GM19193 (cell line): ENCODE results near the gene EIF2AK3.

Source experiments
- POLR2A ChIP-seq: IDR thresholded peaks from 4 replicates; pipeline ENCODE4 v1.6.1; 2011; ENCODE audit not compliant: insufficient read depth, insufficient read length; ENCODE audit errors: extremely low read depth

EIF2AK3 gene

DNA sequence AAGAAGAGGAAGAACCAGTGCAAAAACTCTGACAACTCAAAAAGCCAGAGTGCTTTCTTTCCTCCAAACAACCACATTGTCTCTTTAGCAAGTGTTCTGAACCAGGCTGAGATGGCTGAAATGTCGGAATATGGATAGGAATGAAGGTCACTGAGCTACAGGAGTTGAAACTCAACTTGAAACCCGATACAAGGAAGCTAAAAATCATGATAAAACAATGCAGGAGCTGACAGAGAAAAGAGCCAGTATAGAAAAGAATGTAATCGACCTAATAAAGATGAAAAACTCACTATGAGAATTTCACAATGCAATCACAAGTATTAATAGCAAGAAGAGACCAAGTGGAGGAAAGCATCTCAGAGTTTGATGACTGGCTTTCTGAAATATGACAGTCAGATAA, 15.0 kb upstream of the EIF2AK3 start:
- TF ChIP-seq POLR2A, result no peak

DNA sequence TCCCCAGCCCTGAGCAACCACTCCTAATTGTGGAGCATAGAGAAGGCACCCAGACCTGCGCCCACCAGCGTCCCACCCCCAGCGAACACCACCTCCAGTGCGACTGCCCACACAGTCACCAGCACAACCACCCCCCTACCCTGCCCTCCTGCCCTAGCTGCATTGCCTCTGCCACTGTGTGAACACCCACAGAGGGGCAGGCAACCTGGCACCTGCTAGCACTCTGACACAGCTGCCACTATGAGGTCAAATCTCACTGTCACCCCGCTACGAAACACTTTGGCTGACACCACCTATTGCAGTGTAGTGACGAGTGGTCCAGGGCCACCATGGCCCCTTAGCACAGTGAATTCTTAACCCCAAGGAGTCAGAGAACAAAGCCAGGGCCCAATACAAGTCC, 14.1 kb upstream of the EIF2AK3 start:
- no peak for TF ChIP-seq POLR2A

DNA sequence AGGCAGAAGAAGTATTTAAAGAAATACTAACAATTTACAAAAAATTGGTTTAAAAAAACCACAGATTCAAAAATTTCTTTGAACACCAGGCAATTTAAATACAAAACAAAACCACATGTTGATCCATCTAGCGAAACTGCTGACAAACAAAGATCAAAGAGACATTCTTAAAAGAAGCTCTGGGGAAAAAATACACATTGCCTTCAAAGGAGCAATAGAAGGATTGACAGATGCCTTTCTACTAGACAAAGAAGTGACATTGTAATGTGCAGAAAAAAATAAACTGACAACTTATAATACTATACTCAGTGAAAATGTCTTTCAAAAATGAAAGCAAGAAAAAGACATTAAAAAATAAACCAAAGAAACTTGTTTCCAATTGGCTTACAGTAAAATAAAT, 12.6 kb upstream of the EIF2AK3 start:
- TF ChIP-seq POLR2A, result no peak

DNA sequence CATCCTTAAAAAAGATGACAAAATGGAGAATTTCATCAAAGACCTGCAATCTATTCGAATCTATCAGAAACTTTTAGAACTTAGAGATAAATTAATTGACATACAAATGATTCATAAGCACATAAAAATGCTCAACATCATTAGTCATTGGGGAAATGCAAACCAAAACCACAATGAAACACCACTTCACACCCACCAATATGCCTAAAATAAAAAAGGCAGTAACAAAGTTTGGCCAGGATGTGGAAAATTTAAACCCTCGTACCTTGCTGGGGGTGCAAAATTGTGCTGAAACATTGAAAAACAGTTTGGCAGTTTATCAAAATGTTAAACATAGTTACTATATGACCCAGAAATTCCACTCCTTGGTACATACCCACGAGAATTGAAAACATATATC, 11.5 kb upstream of the EIF2AK3 start:
- TF ChIP-seq POLR2A, result no peak

DNA sequence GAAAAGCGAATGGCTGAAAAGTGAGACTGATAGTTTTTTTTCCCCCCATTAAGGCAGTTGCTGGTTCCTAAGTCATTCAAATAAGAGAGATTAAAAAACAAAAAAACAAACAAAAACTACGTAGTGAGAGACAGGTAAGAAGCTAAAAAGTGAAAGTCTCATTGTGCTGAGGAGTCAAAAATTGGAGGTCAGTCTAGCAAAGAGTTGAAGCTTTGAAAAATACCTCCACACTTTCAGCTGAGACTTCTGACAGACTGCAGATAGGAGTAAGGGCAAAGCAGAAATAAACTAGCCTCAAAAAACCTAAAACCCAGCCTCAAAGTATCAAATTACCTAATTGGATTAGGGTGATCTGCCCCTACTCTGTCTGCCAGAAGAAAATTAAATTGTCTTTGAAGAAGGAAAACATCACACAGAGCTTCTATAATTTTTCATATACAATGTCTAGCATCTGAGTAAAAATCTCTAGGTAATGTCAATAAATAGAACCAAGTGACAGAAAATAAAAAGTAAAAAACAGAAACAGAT, 10.9 kb upstream of the EIF2AK3 start:
- TF ChIP-seq POLR2A, result no peak

DNA sequence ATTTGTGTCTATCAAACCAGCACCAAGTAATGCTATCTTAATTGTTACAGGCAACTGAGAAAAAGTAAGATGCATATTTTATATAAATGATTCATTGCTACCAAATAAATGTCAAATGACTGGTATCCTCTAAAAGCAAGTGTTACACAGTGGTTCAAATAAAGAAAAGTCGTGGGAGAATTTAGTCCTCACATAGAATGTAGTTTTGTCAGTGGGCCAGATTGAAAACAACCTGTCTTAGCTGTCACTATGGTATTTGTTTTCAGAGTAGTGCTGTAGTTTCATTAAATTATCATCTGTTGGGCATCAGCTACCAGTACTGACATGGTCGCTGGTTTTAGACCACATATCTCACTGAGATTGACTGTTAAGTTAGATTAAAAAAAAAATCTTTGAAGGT, 10.2 kb upstream of the EIF2AK3 start:
- no peak for TF ChIP-seq POLR2A

DNA sequence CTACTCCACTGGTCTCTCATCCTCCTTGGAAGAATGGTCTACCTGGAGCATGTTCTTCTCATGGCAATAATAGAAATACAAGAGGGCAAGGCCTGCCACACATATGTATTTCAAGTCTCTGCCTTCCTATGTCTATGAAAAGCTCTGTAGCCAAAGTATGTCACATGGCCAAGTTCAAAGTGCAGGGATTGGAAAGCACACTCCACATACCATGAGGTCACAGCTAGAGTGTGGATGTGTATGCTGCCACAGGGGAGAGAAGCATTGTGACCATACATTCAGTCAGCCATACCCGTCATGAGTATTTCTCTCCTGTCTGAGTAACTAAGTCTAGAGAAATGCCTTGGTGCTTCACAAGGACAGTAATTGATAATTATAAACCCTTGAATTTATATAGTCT, 8.8 kb upstream of the EIF2AK3 start:
- TF ChIP-seq POLR2A, result no peak

DNA sequence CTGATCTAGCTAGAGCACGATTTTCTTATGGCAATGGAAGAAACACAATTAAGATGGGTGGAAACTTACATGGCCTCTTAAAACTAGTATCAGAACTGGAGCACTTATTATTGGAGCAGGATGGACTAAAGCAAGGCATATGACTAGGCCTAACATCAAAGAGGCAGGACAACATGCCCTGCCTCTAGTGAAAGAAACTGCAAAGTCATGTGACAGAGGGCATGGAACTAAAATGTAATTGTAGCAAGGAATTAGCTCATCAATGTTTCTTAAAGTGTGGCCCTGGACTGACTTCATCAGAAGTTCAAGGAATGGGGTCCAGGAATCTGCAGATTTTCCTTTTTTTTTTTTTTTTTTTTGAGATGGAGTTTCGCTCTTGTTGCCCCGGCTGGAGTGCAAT, 5.3 kb upstream of the EIF2AK3 start:
- TF ChIP-seq POLR2A, result no peak

DNA sequence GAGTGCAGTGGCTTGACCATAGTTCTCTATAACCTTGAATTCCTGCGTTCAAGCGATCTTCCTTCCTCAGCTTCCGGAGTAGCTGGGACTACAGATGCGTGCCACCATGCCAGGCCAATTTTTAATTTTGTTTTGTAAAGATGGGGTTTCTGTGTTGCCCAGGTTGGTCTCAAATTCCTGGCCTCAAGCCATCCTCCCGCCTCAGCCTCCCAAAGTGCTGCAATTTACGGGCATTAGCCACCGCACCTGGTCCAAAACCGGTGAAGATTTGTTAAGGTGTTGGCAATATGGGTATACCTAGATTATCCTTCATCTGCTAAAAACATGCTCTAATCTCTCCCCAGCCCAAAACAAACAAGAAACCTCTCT, 1.3 kb upstream of the EIF2AK3 start:
- TF ChIP-seq POLR2A, result no peak

DNA sequence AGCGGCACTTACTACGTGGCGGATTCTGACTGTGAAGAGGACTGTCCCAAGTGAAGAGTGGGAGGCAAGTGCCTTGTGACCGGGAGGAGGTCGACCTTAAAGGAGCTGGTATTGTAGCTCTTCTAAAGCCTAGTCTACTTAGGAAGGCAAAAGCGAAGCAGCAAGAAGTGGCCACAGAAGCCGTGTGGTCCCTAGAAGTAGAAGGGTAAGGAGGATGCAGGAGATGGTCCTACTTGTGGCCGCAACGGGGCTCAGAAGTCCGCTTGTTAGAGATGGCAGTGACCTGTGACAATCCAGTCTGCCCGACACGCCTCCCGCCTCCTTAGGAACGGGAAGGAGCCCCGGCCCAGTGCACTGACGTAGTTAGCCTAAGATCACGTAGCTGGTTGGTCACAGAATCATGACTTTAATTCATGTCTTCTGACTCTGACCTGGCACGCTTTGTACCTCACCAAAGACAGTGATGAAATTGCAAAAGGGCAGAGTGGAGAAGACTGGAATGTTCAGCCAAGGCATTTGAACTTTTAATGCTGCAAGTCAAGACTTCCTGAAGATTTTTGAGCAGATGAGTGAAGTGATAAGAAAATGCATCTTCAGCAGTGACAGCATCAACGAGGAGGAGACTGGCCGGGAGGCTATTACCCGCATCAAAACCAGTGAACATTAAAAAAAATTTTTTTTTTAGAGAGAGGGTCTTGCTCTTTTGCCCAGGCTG, 749 bp upstream of the EIF2AK3 start:
- peak; percentile 78 for TF ChIP-seq POLR2A

DNA sequence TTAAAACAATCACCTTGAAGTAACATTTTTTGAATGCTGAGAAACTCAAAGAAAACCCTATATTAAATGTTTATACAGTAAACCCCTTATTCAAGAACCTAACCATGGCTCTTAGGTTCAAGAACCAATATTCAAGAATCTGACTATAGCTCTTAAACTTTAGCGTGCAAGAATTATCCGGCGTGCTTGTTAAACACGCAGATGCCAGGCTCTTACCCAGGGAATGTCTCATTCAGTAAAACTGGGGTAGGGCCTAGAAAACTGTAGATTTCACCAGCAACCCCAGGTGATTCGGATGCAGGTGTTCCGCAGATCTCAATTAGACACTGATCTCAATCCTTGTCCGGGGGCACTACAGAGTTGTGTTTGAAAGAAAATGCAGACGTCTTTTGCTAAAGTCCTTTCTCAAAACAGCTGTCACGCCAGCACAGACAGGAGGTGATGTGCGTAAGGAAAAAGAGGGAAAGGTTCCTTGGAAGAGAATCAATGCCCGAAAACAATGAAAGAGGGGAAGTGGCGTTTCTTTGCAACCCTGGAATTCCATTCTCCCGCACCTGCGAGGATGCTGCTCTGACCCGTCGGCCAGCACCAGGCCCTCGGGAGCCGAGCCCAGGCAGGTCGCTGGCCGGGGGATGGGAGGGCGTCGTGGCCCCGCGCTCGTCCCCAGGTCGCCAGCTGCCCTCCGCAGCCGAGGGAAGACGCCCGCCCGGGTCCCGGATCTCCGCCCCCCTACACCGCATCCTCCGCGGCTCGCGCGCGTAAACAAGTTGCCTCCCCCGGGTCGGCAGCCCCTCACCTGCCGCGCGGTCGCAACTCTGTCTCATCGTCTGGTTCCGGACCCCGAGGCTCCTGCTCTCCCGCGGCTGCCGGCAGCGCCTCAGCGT, 851 bp downstream of the EIF2AK3 start:
- no peak for TF ChIP-seq POLR2A

DNA sequence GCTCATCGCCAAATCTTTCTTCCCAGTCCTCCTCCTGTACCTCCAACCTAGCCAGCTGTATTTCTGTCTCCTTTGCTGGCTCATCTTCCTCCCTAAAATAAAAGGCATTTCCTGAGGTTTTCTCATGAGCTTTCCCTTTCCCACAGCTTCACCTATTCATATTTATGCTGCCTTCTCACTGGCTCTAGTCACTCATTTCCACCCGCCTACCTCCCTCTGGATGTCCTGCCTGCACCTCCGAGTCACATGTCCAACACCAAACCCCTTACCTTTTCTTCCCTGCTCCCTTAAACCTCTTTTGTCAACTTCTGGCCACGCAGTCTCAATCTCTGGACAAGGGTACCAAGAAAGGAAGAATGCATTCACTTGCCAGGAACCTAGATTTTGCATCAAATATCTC, 2.8 kb downstream of the EIF2AK3 start:
- TF ChIP-seq POLR2A, result no peak

DNA sequence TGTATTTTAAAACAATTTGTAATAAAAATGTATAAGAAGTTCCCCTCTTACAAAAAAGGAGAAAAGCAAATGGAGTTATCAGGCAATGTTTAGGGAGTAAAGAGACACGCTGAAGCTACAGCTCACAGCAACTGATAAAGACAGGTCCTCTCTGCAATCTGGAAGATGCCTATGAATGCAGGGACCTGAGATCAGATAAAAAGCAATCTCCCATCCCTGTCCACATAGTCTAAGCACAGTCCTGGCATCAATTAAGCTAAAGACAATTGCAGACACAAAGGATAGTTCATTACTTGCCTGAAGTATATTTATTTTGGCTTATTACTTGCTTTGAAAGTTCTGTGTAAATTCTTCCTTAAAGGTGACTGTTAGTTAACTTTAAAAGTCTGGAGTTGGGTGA, 5.0 kb downstream of the EIF2AK3 start:
- TF ChIP-seq POLR2A, result no peak

DNA sequence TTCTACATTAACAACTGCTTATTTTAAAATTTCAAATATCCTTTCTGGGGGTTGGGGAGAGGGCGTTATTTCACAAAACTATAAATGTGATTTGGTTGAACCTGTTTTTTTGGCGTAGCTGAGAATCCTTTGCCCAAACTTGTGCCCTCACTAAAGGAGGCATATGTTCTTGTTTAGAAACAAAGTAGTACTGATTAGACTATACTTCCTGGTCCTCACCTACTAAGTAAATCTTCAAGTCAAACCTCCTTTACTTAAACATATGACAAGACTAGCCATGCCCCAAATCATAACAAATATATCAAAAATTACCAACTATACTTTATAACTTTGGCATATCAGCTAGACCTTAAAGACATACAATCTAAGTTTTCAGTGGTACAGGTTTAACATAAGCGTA, 5.8 kb downstream of the EIF2AK3 start:
- no peak for TF ChIP-seq POLR2A

DNA sequence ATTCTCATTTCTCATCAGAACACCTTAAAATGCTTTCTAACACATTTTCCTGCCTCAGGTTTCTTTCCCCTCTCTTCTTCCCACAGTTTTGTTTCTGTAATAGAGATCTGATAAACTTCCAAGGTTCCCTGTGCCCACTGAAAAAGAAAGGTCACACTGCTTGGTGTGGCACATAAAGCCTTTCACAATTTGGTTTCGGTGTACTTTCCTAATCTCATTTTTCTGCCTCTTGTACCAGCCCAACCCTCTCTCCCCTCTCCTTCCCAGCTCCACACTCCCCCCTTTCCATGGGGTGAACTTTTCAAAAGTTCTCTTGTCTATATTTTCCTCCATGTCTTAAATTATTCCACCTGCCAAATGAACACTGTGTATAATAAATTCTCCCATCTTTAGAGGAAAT, 7.2 kb downstream of the EIF2AK3 start:
- TF ChIP-seq POLR2A, result no peak

DNA sequence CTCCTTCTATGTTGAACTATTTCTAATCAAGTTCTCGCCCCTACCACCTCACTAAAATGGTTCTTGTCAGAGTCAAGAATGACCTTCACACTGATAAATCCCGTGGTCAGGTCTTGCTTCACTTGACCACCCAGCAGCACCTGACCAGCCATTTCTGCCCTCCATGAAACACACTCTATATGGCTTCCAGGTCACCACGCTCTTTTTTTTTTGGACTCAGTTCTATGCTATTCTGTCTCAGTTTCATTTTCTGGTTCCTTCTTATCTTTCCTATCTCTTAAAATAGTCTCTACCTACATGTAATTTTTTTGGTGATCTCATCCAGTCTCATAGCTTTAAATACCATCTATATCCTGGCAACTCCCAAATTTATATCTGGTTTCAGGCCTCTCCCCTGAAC, 11.4 kb downstream of the EIF2AK3 start:
- TF ChIP-seq POLR2A, result no peak
